Measurements from ENCODE around the gene HMGXB3.
A peak's percentile ranks its signal among the peaks of the same experiment; 100 is the strongest.

Gene HMGXB3, protein sequence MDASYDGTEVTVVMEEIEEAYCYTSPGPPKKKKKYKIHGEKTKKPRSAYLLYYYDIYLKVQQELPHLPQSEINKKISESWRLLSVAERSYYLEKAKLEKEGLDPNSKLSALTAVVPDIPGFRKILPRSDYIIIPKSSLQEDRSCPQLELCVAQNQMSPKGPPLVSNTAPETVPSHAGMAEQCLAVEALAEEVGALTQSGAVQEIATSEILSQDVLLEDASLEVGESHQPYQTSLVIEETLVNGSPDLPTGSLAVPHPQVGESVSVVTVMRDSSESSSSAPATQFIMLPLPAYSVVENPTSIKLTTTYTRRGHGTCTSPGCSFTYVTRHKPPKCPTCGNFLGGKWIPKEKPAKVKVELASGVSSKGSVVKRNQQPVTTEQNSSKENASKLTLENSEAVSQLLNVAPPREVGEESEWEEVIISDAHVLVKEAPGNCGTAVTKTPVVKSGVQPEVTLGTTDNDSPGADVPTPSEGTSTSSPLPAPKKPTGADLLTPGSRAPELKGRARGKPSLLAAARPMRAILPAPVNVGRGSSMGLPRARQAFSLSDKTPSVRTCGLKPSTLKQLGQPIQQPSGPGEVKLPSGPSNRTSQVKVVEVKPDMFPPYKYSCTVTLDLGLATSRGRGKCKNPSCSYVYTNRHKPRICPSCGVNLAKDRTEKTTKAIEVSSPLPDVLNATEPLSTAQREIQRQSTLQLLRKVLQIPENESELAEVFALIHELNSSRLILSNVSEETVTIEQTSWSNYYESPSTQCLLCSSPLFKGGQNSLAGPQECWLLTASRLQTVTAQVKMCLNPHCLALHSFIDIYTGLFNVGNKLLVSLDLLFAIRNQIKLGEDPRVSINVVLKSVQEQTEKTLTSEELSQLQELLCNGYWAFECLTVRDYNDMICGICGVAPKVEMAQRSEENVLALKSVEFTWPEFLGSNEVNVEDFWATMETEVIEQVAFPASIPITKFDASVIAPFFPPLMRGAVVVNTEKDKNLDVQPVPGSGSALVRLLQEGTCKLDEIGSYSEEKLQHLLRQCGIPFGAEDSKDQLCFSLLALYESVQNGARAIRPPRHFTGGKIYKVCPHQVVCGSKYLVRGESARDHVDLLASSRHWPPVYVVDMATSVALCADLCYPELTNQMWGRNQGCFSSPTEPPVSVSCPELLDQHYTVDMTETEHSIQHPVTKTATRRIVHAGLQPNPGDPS (N-terminal part only)

DNA sequence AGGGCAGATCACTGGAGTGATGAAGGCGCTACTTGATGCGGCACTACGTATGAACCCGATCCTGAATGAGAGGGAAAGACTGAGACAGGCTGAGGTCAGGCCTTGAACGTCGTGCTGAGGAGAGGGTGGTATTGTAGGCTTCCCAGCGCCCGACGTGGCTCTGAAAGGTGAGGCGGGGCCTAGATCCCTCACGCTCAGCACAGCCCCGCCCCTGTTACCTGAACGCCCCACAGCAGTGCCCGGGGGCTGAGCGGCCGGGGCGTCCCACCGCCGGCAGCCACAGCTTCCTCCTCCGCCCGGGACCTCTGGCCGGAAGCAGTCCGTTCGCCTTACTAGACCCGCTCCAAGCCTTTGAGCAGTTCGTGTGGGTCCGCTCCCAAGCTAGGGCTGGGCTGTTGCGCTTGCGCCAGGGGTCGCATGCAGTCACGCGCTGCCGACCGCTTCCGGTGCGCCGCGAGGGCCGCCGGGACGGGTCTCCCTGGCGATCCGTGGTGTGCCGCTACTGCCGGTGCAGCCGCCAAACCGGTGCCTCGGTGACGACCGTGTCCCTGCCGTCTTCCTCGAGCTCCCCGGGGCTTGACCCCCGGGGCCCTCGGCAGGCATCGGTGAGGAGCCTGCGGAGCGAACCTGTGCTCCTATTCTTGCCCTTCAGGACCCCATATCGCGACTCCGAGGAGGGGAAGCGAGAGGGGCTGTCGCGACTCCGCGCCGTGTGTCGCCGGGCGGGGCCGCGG, at the start of gene HMGXB3, which contains the start of gene TIGD6:
HMGXB3 (plus strand) TSS at position 484 of the 734 bp plus-strand sequence. CDS start 4,114 bp downstream, outside the sequence.
TIGD6 (minus strand) TSS at position 399 of the 734 bp plus-strand sequence. CDS start 4,306 bp downstream, outside the sequence.
- DNase-seq (ENCODE audit: low read depth), result peak; percentile 98
- peak within 1 kb of the TSS; percentile 100 for H3K4me3 ChIP-seq (ENCODE audit: low read depth, low read length)
- TF ChIP-seq POLR2A (IDR thresholded peaks at IDR 0.05; ENCODE audit: extremely low read depth, insufficient read length), result peak; percentile 83
- TF ChIP-seq MYC (IDR thresholded peaks at IDR 0.05; ENCODE audit: low read depth, low read length), result peak; percentile 91
- TF ChIP-seq MAX (IDR thresholded peaks at IDR 0.05; ENCODE audit: low read depth, low read length), result peak; percentile 89
- no peak for TF ChIP-seq CTCF (IDR thresholded peaks at IDR 0.05; ENCODE audit: low read depth, low read length)

GRCh38 chr5:149951138-149951749, 49.3 kb upstream of the HMGXB3 start:
- TF ChIP-seq CTCF (IDR thresholded peaks at IDR 0.05; ENCODE audit: low read depth, low read length), result no peak
- TF ChIP-seq POLR2A (IDR thresholded peaks at IDR 0.05; ENCODE audit: extremely low read depth, insufficient read length), result no peak
- TF ChIP-seq MYC (IDR thresholded peaks at IDR 0.05; ENCODE audit: low read depth, low read length), result no peak
- no peak for TF ChIP-seq MAX (IDR thresholded peaks at IDR 0.05; ENCODE audit: low read depth, low read length)
- no peak overlapping the region for H3K4me3 ChIP-seq (ENCODE audit: low read depth, low read length)
- DNase-seq (ENCODE audit: low read depth), result peak; percentile 30

DNA sequence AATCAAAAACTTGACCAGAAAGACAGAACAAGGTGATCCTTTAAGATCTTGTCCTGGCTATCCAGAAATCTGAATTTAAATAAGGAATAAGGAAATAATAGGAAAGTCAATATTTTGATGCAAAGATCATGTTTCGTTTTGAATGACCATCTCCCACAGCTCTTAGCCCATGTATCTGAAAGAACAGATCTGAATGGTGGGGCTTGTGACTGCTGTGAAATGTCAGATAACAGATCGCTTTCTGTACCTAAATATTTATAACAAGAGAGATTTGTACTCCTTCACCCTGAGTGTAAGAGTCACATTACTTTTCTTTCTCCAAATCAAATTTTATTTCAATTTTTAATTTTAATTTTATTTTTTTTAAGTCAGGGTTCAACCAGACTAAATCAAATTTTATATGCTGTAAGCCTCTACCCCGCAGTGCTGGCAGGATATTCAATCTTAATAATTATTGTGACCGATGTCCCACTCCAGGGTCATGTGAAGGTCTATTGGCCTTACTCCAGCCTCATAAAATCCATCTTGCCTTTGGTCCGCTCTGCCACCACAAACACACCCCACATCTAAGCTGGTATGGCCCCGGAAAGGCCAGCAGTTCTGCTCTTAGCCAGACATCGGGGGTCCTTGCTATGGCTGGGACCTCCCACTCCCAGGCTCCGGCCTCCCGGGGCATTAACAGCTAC, 47.0 kb upstream of the HMGXB3 start:
- no peak overlapping the region for H3K4me3 ChIP-seq (ENCODE audit: low read depth, low read length)
- TF ChIP-seq CTCF (IDR thresholded peaks at IDR 0.05; ENCODE audit: low read depth, low read length) (no peak), MYC (IDR thresholded peaks at IDR 0.05; ENCODE audit: low read depth, low read length) (no peak), MAX (IDR thresholded peaks at IDR 0.05; ENCODE audit: low read depth, low read length) (no peak), POLR2A (IDR thresholded peaks at IDR 0.05; ENCODE audit: extremely low read depth, insufficient read length) (no peak)
- no peak for DNase-seq (ENCODE audit: low read depth)

DNA sequence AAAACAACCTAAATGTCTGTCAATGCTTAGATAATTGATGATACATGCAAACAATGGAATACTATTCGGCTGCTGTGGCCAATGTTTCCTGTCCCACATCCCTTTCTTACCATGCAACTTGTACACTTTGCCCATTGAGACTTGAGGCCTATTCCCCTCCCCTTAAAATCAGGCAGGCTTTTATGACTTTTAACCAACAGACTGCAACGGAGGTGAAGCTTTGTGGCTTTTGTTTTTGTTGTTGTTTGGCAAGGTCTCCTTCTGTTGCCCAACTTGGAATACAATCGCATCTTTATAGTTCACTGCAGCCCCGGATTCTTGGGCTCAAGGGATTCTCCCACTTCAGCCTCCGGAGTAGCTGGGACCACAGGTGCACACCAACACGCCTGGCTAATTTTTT, 45.7 kb upstream of the HMGXB3 start:
- no peak for DNase-seq (ENCODE audit: low read depth)
- no peak overlapping the region for H3K4me3 ChIP-seq (ENCODE audit: low read depth, low read length)
- TF ChIP-seq MAX (IDR thresholded peaks at IDR 0.05; ENCODE audit: low read depth, low read length) (no peak), CTCF (IDR thresholded peaks at IDR 0.05; ENCODE audit: low read depth, low read length) (no peak), POLR2A (IDR thresholded peaks at IDR 0.05; ENCODE audit: extremely low read depth, insufficient read length) (no peak), MYC (IDR thresholded peaks at IDR 0.05; ENCODE audit: low read depth, low read length) (no peak)
